A549 (cell line): Measurements from ENCODE around the gene CPNE7. TPM values are rescaled to one million over a fixed set of nuclear protein-coding genes. Genes with fewer than 3 reads are reported as not detected.

ENCODE experiments used
- ATAC-seq, 2 experiments: fragments of 200-7000 bp in 1 of 2; fragments of >200 bp in 1 of 2; cut with Nextera tagmentation in 1 of 2; cut with Tn5 transposase in 1 of 2; 3 replicates each; pipeline versions ENCODE4 v1.8.0 to v1.9.1; 2018 to 2020; ENCODE audit warnings: mild to moderate bottlenecking in 1 of 2, moderate library complexity in 1 of 2
- CTCF ChIA-PET: fragments of 300-600 bp; sonication (Branson Sonifier 250); formaldehyde crosslinking; extraction: SDS; loops from one replicate; lab custom pipeline; 2021; ENCODE audit warnings: antibody characterized with exemption, inconsistent platforms; lab: Yijun Ruan, JAX
- POLR2A ChIA-PET: fragments of 350-600 bp; formaldehyde crosslinking; extraction: SDS; loops from one replicate; lab custom pipeline; 2021; ENCODE audit warnings: antibody characterized with exemption, inconsistent platforms; lab: Yijun Ruan, JAX
- DNase-seq, 2 experiments: peaks; one replicate each; pipeline versions ENCODE4 v3.0.0 to v3.0.0-alpha.2; 2011 to 2016; ENCODE audit warnings: low read depth in 1 of 2, low spot score in 1 of 2
- FAIRE-seq: peaks from 2 replicates; lab custom pipeline; 2011; peaks lifted over from hg19 to GRCh38; lab: Jason Lieb, UNC
- H3K27ac ChIP-seq, 2 experiments: fragments of >200 bp; sonication (Bioruptor Twin); formaldehyde crosslinking; 3 replicates each; pipeline ENCODE4 v1.5.1; 2016 to 2017
- H3K4me1 ChIP-seq: fragments of >200 bp; sonication (Bioruptor Twin); formaldehyde crosslinking; 3 replicates; pipeline ENCODE4 v1.6.1; 2016
- H3K4me2 ChIP-seq: fragments of >200 bp; sonication (Bioruptor Twin); formaldehyde crosslinking; 3 replicates; pipeline ENCODE4 v1.6.1; 2016
- H3K4me3 ChIP-seq: fragments of >200 bp; sonication (Bioruptor Twin); formaldehyde crosslinking; 3 replicates; pipeline ENCODE4 v1.5.1; 2016
- H3K9me3 ChIP-seq: fragments of >200 bp; sonication (Bioruptor Twin); formaldehyde crosslinking; 3 replicates; pipeline ENCODE4 v1.6.1; 2016
- CHD2 ChIP-seq: fragments of 150-350 bp; IDR thresholded peaks from 2 replicates; pipeline ENCODE4 v1.6.1; 2014; ENCODE audit warnings: low read length; ENCODE audit not compliant: partially characterized antibody
- E2F6 ChIP-seq: IDR thresholded peaks from 2 replicates; pipeline ENCODE4 v1.6.1; 2012; ENCODE audit warnings: low read depth, borderline replicate concordance
- EHF ChIP-seq: fragments of 250-450 bp; sonication (Bioruptor Pico); IDR thresholded peaks from 2 replicates; pipeline ENCODE4 v1.5.0; 2020; ENCODE audit warnings: mild to moderate bottlenecking
- ESRRA ChIP-seq: fragments of 150-350 bp; IDR thresholded peaks from 2 replicates; pipeline ENCODE4 v1.6.1; 2014; ENCODE audit warnings: mild to moderate bottlenecking, low read length, borderline replicate concordance
- FOXS1 ChIP-seq: fragments of 250-450 bp; sonication (Bioruptor Pico); IDR thresholded peaks from 2 replicates; pipeline ENCODE4 v1.5.0; 2020; ENCODE audit warnings: mild to moderate bottlenecking, moderate library complexity
- HOXB13 ChIP-seq: fragments of 250-450 bp; sonication (Bioruptor Pico); IDR thresholded peaks from 2 replicates; pipeline ENCODE4 v1.5.0; 2020; ENCODE audit warnings: low read depth, mild to moderate bottlenecking, moderate library complexity
- HOXB5 ChIP-seq: fragments of 250-450 bp; sonication (Bioruptor Pico); IDR thresholded peaks from 2 replicates; pipeline ENCODE4 v1.5.0; 2020; ENCODE audit warnings: mild to moderate bottlenecking, moderate library complexity
- JUN ChIP-seq, 2 experiments: fragments of >200 bp; sonication (Bioruptor Twin); formaldehyde crosslinking; IDR thresholded peaks; 2 replicates in 1 of 2; 3 replicates in 1 of 2; pipeline ENCODE4 v1.6.1; 2016 to 2017
- KDM1A ChIP-seq: fragments of 200-600 bp; sonication (generic); IDR thresholded peaks from 2 replicates; pipeline ENCODE4 v1.6.1; 2016; ENCODE audit warnings: low read depth, mild to moderate bottlenecking
- MAFK ChIP-seq: fragments of 450-650 bp; IDR thresholded peaks from 2 replicates; pipeline ENCODE4 v1.6.1; 2014; ENCODE audit not compliant: partially characterized antibody
- NR3C1 ChIP-seq: fragments of >200 bp; sonication (Bioruptor Twin); formaldehyde crosslinking; IDR thresholded peaks from 3 replicates; pipeline ENCODE4 v1.6.1; 2017
- RAD21 ChIP-seq, 2 experiments: fragments of >200 bp in 1 of 2; sonication (Bioruptor Twin) in 1 of 2; formaldehyde crosslinking in 1 of 2; IDR thresholded peaks in 1 of 2; conservative IDR thresholded peaks in 1 of 2; 2 replicates in 1 of 2; 3 replicates in 1 of 2; pipeline ENCODE4 v1.6.1; 2012 to 2018; ENCODE audit warnings: inconsistent platforms in 1 of 2
- RCOR1 ChIP-seq: fragments of 150-350 bp; IDR thresholded peaks from 2 replicates; pipeline ENCODE4 v1.6.1; 2014; ENCODE audit warnings: antibody characterized with exemption, low read length, low read depth
- REST ChIP-seq: fragments of 200-600 bp; sonication (generic); IDR thresholded peaks from 2 replicates; pipeline ENCODE4 v1.6.1; 2016; ENCODE audit warnings: antibody characterized with exemption, mild to moderate bottlenecking, moderate library complexity
- RFX5 ChIP-seq: fragments of 450-650 bp; IDR thresholded peaks from 2 replicates; pipeline ENCODE4 v1.7.1; 2014; ENCODE audit warnings: antibody characterized with exemption, mild to moderate bottlenecking, moderate library complexity
- TP53 ChIP-seq: fragments of 250-450 bp; sonication (Bioruptor Pico); IDR thresholded peaks from 2 replicates; pipeline ENCODE4 v1.5.0; 2021; ENCODE audit warnings: mild to moderate bottlenecking, moderate library complexity
- USF2 ChIP-seq: fragments of 450-650 bp; IDR thresholded peaks from 2 replicates; pipeline ENCODE4 v1.6.1; 2014; ENCODE audit warnings: antibody characterized with exemption
- ZFP36 ChIP-seq: fragments of 450-650 bp; IDR thresholded peaks from 2 replicates; pipeline ENCODE4 v1.6.1; 2014; ENCODE audit warnings: borderline replicate concordance; ENCODE audit not compliant: partially characterized antibody
- WGBS: methylation state at CpG from one replicate; pipeline ENCODE4 v1.1.6; 2017; ENCODE audit errors: missing lambda C conversion rate; 5-methylcytosine and 5-hydroxymethylcytosine counted together
- polyA plus RNA-seq, 4 experiments: library from polyadenylated mRNA; depleted of rRNA in 3 of 4; stranded (reverse); fragments of >200 nt; fragmentation: RNase III in 1 of 4; extraction: RNeasy Plus Mini Kit Qiagen cat#74134 plus additional on column Dnase treatment in 1 of 4; gene quantifications; 2 replicates in 3 of 4; 3 replicates in 1 of 4; pipeline ENCODE4 v1.2.3, GENCODE V29; 2011 to 2017

Gene CPNE7
- polyA plus RNA-seq, 2 of the 4 experiments (the other 2 are of a cell fraction): 22.8 to 45.2 TPM

GRCh38 chr16:89544113-89544512 is 31.4 kb upstream of the CPNE7 start:
- CTCF ChIA-PET: interaction anchor here (0.6 to 1.2 kb wide), 3 partner anchors 8 to 123 kb away, joined by 3 to 5 read pairs (median 3); partner anchors contain the start of gene CPNE7
- Histone ChIP-seq H3K4me3 (no peak overlapping the region), H3K27ac (no peak overlapping the region), H3K4me1 (no peaks in the 10 kb centered on the region), H3K9me3 (no peaks in the 10 kb centered on the region), H3K4me2 (no peak overlapping the region)
- 93% methylated on average over 10 of the region's 11 CpGs for WGBS
- POLR2A ChIA-PET: no interaction called here
- no peak for DNase-seq
- ATAC-seq: no peak
- FAIRE-seq: no peak
- TF ChIP-seq ZFP36 (no peak), CHD2 (no peak), RCOR1 (no peak), HOXB5 (CRISPR knock-in tag) (no peak), TP53 (CRISPR knock-in tag) (no peak), HOXB13 (CRISPR knock-in tag) (no peak), MAFK (no peak), EHF (CRISPR knock-in tag) (no peak), RFX5 (no peak), ESRRA (no peak), REST (no peak), JUN (IDR thresholded peaks at IDR 0.05) (no peak), USF2 (no peak), FOXS1 (CRISPR knock-in tag) (no peak), RAD21 (conservative IDR thresholded peaks at IDR 0.05 in 1 of 2, IDR thresholded peaks at IDR 0.05 in 1 of 2) (no peak)

- no peak for FAIRE-seq
- ChIA-PET CTCF (interaction anchor here (6.2 kb wide), 1 partner anchor 13 kb away, joined by 41 read pairs; no protein-coding TSS in a partner anchor), POLR2A (no interaction called here)
- TF ChIP-seq CHD2 (no peak), REST (no peak), E2F6 (no peak), NR3C1 (no peak), KDM1A (no peak)
- no peak for ATAC-seq
- Histone ChIP-seq H3K4me3 (no peak overlapping the region), H3K9me3 (no peaks in the 10 kb centered on the region), H3K4me1 (no peaks in the 10 kb centered on the region), H3K4me2 (no peak overlapping the region), H3K27ac (no peak overlapping the region)
- no peak for DNase-seq
- WGBS: 92% methylated on average over 13 of the region's 13 CpGs
Measured at GRCh38 chr16:89544713-89545043, 30.9 kb upstream of the CPNE7 start.
